H1 (cell line): ENCODE measurements around the gene TM9SF3. TPM values are rescaled to one million over a fixed set of nuclear protein-coding genes. Genes with fewer than 3 reads are reported as not detected.

ENCODE experiments used
- CTCF ChIA-PET: fragments of 300-600 bp; sonication (Branson Sonifier 250); formaldehyde crosslinking; loops from one replicate; lab custom pipeline; 2021; ENCODE audit not compliant: partially characterized antibody; lab: Charles Lee
- POLR2A ChIA-PET: fragments of 300-600 bp; sonication (Branson Sonifier 250); formaldehyde crosslinking; loops from one replicate; lab custom pipeline; 2021; ENCODE audit warnings: inconsistent platforms; ENCODE audit not compliant: partially characterized antibody; lab: Charles Lee
- DNase-seq, 2 experiments: peaks; one replicate each; pipeline versions ENCODE4 v3.0.0 to v3.0.0-alpha.2; 2010 to 2022; ENCODE audit warnings: low spot score in 2 of 2, low read depth in 1 of 2, mixed read lengths in 1 of 2
- FAIRE-seq: peaks from 2 replicates; lab custom pipeline; 2011; peaks lifted over from hg19 to GRCh38; lab: Jason Lieb, UNC
- H2AFZ ChIP-seq: 2 replicates; pipeline ENCODE4 v1.8.1; 2012; ENCODE audit warnings: low read length, inconsistent platforms
- H2AK5ac ChIP-seq: 2 replicates; pipeline ENCODE4 v1.6.1; 2013; ENCODE audit warnings: low read depth, low read length
- H2BK120ac ChIP-seq: replicated peaks from 2 replicates; pipeline ENCODE3; 2013; ENCODE audit warnings: low read depth, low read length, inconsistent platforms
- H2BK12ac ChIP-seq: 2 replicates; pipeline ENCODE4 v1.6.1; 2013; ENCODE audit warnings: low read depth, low read length
- H2BK15ac ChIP-seq: 2 replicates; pipeline ENCODE4 v1.6.1; 2013; ENCODE audit warnings: low read length
- H2BK20ac ChIP-seq: 2 replicates; pipeline ENCODE4 v1.6.1; 2013; ENCODE audit warnings: low read length
- H2BK5ac ChIP-seq: 2 replicates; pipeline ENCODE4 v1.6.1; 2013; ENCODE audit warnings: low read depth, low read length
- H3K14ac ChIP-seq: 2 replicates; pipeline ENCODE4 v1.6.1; 2013; ENCODE audit warnings: inconsistent platforms; ENCODE audit not compliant: insufficient read length
- H3K18ac ChIP-seq: 2 replicates; pipeline ENCODE4 v1.6.1; 2013; ENCODE audit warnings: low read length; ENCODE audit errors: extremely low read depth
- H3K23ac ChIP-seq: 2 replicates; pipeline ENCODE4 v1.6.1; 2013; ENCODE audit warnings: inconsistent platforms; ENCODE audit not compliant: insufficient read length
- H3K23me2 ChIP-seq: 2 replicates; pipeline ENCODE4 v1.6.1; 2013; ENCODE audit warnings: low read depth, low read length
- H3K27ac ChIP-seq: 2 replicates; pipeline ENCODE4 v1.6.1; 2011; ENCODE audit warnings: low read depth, low read length, inconsistent platforms
- H3K27me3 ChIP-seq, 4 experiments: replicated peaks in 1 of 4; 1 replicate in 1 of 4; 2 replicates in 3 of 4; pipeline versions ENCODE4 v1.6.1 to v1.8.1; 2011 to 2013; ENCODE audit warnings: low read length in 3 of 4, mild to moderate bottlenecking in 3 of 4, inconsistent platforms in 2 of 4, mixed read lengths in 2 of 4, moderate library complexity in 1 of 4; ENCODE audit not compliant: control insufficient read depth in 3 of 4, insufficient read depth in 3 of 4; ENCODE audit errors: extremely low read depth in 1 of 4
- H3K36me3 ChIP-seq, 4 experiments: 2 replicates each; pipeline versions ENCODE4 v1.6.1 to v1.8.1; 2011 to 2013; ENCODE audit warnings: mild to moderate bottlenecking in 4 of 4, low read length in 3 of 4, moderate library complexity in 2 of 4, control low read depth in 1 of 4, inconsistent platforms in 1 of 4; ENCODE audit not compliant: insufficient read depth in 4 of 4, control insufficient read depth in 2 of 4
- H3K4ac ChIP-seq: replicated peaks from 2 replicates; pipeline ENCODE3; 2013; ENCODE audit warnings: low read length, low read depth, mixed read lengths, inconsistent platforms; ENCODE audit not compliant: insufficient read length
- H3K4me1 ChIP-seq, 4 experiments: replicated peaks in 1 of 4; 1 replicate in 1 of 4; 2 replicates in 3 of 4; pipeline versions ENCODE4 v1.6.1 to v1.8.1; 2011 to 2013; ENCODE audit warnings: low read length in 3 of 4, inconsistent platforms in 2 of 4, mixed read lengths in 1 of 4; ENCODE audit not compliant: insufficient read depth in 4 of 4, control insufficient read depth in 3 of 4
- H3K4me2 ChIP-seq, 2 experiments: 2 replicates each; pipeline versions ENCODE4 v1.6.1 to v1.8.1; 2011 to 2013; ENCODE audit warnings: low read depth in 2 of 2, low read length in 2 of 2, control low read depth in 1 of 2, inconsistent platforms in 1 of 2, mild to moderate bottlenecking in 1 of 2; ENCODE audit not compliant: insufficient read depth in 1 of 2
- H3K4me3 ChIP-seq, 4 experiments: fragments of 200-600, 300-600 bp in 1 of 4; sonication (generic), shearing (Covaris generic), sonication (Bioruptor Twin) in 1 of 4; 2 replicates each; pipeline versions ENCODE4 v1.5.1 to v1.8.1; 2011 to 2016; ENCODE audit warnings: low read length in 4 of 4, low read depth in 3 of 4, control low read depth in 2 of 4, inconsistent platforms in 2 of 4, mild to moderate bottlenecking in 2 of 4, mixed read lengths in 1 of 4, moderate library complexity in 1 of 4; ENCODE audit not compliant: insufficient read depth in 2 of 4; ENCODE audit errors: extremely low read depth in 1 of 4
- H3K56ac ChIP-seq: replicated peaks from 2 replicates; pipeline ENCODE3; 2013; ENCODE audit warnings: low read depth, mild to moderate bottlenecking, mixed read lengths, low read length, inconsistent platforms; ENCODE audit not compliant: insufficient read length
- H3K79me1 ChIP-seq: 2 replicates; pipeline ENCODE4 v1.6.1; 2013; ENCODE audit warnings: low read depth, low read length, control low read depth
- H3K79me2 ChIP-seq, 2 experiments: 2 replicates each; pipeline versions ENCODE4 v1.6.1 to v1.8.1; 2012 to 2013; ENCODE audit warnings: low read length in 2 of 2, mild to moderate bottlenecking in 2 of 2, inconsistent platforms in 1 of 2; ENCODE audit not compliant: insufficient read depth in 2 of 2, control insufficient read depth in 1 of 2
- H3K9ac ChIP-seq, 4 experiments: replicated peaks in 1 of 4; 1 replicate in 1 of 4; 2 replicates in 3 of 4; pipeline versions ENCODE4 v1.6.1 to v1.8.1; 2011 to 2013; ENCODE audit warnings: low read depth in 3 of 4, low read length in 3 of 4, control low read depth in 2 of 4, mild to moderate bottlenecking in 2 of 4, moderate library complexity in 2 of 4, inconsistent platforms in 1 of 4; ENCODE audit errors: extremely low read depth in 1 of 4
- H3K9me3 ChIP-seq, 2 experiments: 2 replicates each; pipeline versions ENCODE4 v1.6.1 to v1.8.1; 2012 to 2013; ENCODE audit warnings: mild to moderate bottlenecking in 2 of 2, moderate library complexity in 2 of 2, control low read depth in 1 of 2, inconsistent platforms in 1 of 2, low read depth in 1 of 2, low read length in 1 of 2, mixed read lengths in 1 of 2; ENCODE audit not compliant: insufficient read depth in 2 of 2
- H4K20me1 ChIP-seq, 2 experiments: replicated peaks in 1 of 2; 2 replicates each; pipeline versions ENCODE3 to v1.8.1; 2011 to 2013; ENCODE audit warnings: inconsistent platforms in 2 of 2, low read length in 2 of 2, mild to moderate bottlenecking in 1 of 2; ENCODE audit not compliant: insufficient read depth in 2 of 2, control insufficient read depth in 1 of 2
- H4K5ac ChIP-seq: 2 replicates; pipeline ENCODE4 v1.6.1; 2013; ENCODE audit warnings: low read length, low read depth, mixed read lengths, inconsistent platforms; ENCODE audit not compliant: insufficient read length
- H4K8ac ChIP-seq: 2 replicates; pipeline ENCODE4 v1.8.0; 2013; ENCODE audit warnings: mild to moderate bottlenecking, moderate library complexity, low read length, inconsistent platforms; ENCODE audit not compliant: insufficient read depth; ENCODE audit errors: extremely low read depth
- H4K91ac ChIP-seq: replicated peaks from 2 replicates; pipeline ENCODE3; 2013; ENCODE audit warnings: low read length, mixed read lengths, inconsistent platforms; ENCODE audit not compliant: insufficient read length
- CBX8 ChIP-seq: fragments of 300-800, 300-1000 bp; sonication (generic); IDR thresholded peaks from 2 replicates; pipeline ENCODE4 v1.7.1; 2016; ENCODE audit warnings: low read depth, low read length, borderline replicate concordance
- GABPA ChIP-seq: IDR thresholded peaks from 2 replicates; pipeline ENCODE4 v1.6.1; 2011; ENCODE audit warnings: mild to moderate bottlenecking, low read length, moderate library complexity, borderline replicate concordance; ENCODE audit not compliant: insufficient read depth
- HDAC6 ChIP-seq: IDR thresholded peaks from one replicate; pipeline ENCODE4 v1.7.1; 2012; ENCODE audit warnings: low read depth, mild to moderate bottlenecking, inconsistent platforms, low read length, moderate library complexity
- NANOG ChIP-seq: IDR thresholded peaks from 2 replicates; pipeline ENCODE4 v1.6.1; 2011; ENCODE audit warnings: low read length, low read depth, mild to moderate bottlenecking, inconsistent platforms; ENCODE audit not compliant: insufficient read depth, poor library complexity, severe bottlenecking
- NRF1 ChIP-seq: IDR thresholded peaks from 2 replicates; pipeline ENCODE4 v1.6.1; 2011; ENCODE audit warnings: mild to moderate bottlenecking, low read depth, low read length, improper control_type of control experiment
- POLR2AphosphoS5 ChIP-seq: IDR thresholded peaks from 2 replicates; pipeline ENCODE4 v1.6.1; 2011; ENCODE audit warnings: low read depth, low read length
- SIX5 ChIP-seq: IDR thresholded peaks from 2 replicates; pipeline ENCODE4 v1.6.1; 2011; ENCODE audit warnings: mild to moderate bottlenecking, low read depth, low read length
- SRF ChIP-seq: IDR thresholded peaks from 2 replicates; pipeline ENCODE4 v1.6.1; 2011; ENCODE audit warnings: mild to moderate bottlenecking, low read depth, low read length, moderate library complexity
- SUZ12 ChIP-seq: fragments of 200-600 bp; sonication (generic); IDR thresholded peaks from 2 replicates; pipeline ENCODE4 v1.6.1; 2012; ENCODE audit warnings: mild to moderate bottlenecking, inconsistent platforms, low read length, moderate library complexity, mixed read lengths
- TBP ChIP-seq: IDR thresholded peaks from 2 replicates; pipeline ENCODE4 v1.6.1; 2011; ENCODE audit warnings: low read depth, low read length, improper control_type of control experiment
- TEAD4 ChIP-seq: IDR thresholded peaks from 2 replicates; pipeline ENCODE4 v1.6.1; 2012; ENCODE audit warnings: low read depth, low read length, inconsistent platforms, mixed read lengths
- WGBS, 2 experiments: shearing (Covaris generic) in 1 of 2; methylation state at CpG; one replicate each; pipeline versions ENCODE4 v1.1.6 to v1.1.7; 2013 to 2015; ENCODE audit warnings: low lambda C conversion rate in 2 of 2, mixed read lengths in 2 of 2, inconsistent platforms in 1 of 2, low coverage in 1 of 2, missing lambda C conversion rate in 1 of 2; ENCODE audit not compliant: insufficient replicate concordance in 2 of 2, insufficient coverage in 1 of 2, insufficient read length in 1 of 2; ENCODE audit errors: extremely low coverage in 1 of 2, missing lambda C conversion rate in 1 of 2; 5-methylcytosine and 5-hydroxymethylcytosine counted together
- polyA plus RNA-seq, 7 experiments: library from polyadenylated mRNA; depleted of rRNA in 3 of 7; stranded (reverse) in 5 of 7; unstranded in 2 of 7; fragments of >200 nt in 5 of 7; fragments of 200-250 nt in 2 of 7; gene quantifications; 1 replicate in 5 of 7; 2 replicates in 1 of 7; 4 replicates in 1 of 7; pipeline versions ENCODE4 v1.2.1 to v1.2.3, GENCODE V29; 2011 to 2013; ENCODE audit warnings: missing spikeins in 2 of 7, mixed read lengths in 2 of 7
- total RNA-seq: library from RNA; stranded (reverse); fragmentation: NEBNext Ultra II Directional; extraction: Animal tissue kit (Norgen Biotek cat#: 25700); gene quantifications from 2 replicates; pipeline ENCODE4 v1.2.1, GENCODE V29; 2021
- TF ChIP-seq, protein P1 (sequence below): IDR thresholded peaks from 2 replicates; pipeline ENCODE4 v1.6.1; 2012; ENCODE audit warnings: inconsistent platforms

The TM9SF3 gene
- total and polyA plus RNA-seq, 2 of the 8 experiments (the other 6 are each of a cell fraction or from before 2014, with no cell fraction given) = 123 to 127 TPM

DNA sequence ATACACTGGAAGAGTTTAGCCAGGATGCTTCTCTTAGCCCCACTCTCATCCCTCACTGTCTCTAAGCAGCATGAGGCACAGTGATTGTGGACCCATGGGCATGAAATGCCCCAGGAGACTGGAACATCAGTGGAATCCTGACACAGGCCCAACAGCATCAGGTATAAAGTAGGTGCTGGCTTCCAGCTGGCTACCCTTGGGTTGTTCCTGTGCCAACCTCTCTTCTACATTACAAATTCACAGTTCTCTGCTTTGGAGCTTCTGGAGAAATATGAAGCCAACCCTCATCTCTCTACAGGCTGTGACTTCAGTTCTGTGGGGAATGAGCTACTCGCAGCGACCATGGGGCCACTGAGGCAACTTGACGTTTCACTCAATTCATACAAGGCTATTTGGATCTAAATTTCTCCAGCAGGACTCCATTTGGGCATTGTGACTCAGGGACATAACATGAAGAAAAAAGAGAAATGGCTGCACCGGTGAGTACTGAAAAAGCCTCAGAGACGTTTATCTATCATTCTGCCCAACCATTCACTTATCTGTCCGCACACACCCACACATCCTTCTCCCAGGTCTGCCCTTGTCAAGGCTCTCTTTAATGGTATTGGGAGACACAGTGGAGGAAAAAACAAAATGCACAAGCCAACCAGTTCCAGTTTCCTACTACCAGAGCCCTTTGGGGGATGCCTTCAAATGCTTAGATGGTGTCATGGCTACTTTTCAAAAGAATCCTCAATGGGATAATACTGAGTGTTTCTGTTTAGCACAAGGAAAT is 35.4 kb upstream of the TM9SF3 start:
- FAIRE-seq (no peak), DNase-seq (no peak)
- H4K8ac ChIP-seq = no peak overlapping the region
- no peak overlapping the region for H4K5ac ChIP-seq
- no peak overlapping the region for H3K4me2 ChIP-seq
- H3K23ac ChIP-seq = no peak overlapping the region
- no peak overlapping the region for H3K56ac ChIP-seq
- no peaks in the 10 kb centered on the region for H3K79me2 ChIP-seq
- WGBS, 2 experiments = 92% methylated on average over 6 of the region's 6 CpGs; no CpG with 5 or more reads in 1 of the 2 experiments
- H2BK120ac ChIP-seq = no peak overlapping the region
- H4K91ac ChIP-seq = no peak overlapping the region
- no peaks in the 10 kb centered on the region for H4K20me1 ChIP-seq
- no peak overlapping the region for H2BK5ac ChIP-seq
- no peak overlapping the region for H2AFZ ChIP-seq
- H3K4me1 ChIP-seq = peaks cover 0 to 4% (median 0%) of the 10 kb centered on the region in 4 experiments; a peak in 1 of 7 replicates
- no peaks in the 10 kb centered on the region for H3K23me2 ChIP-seq
- no peaks in the 10 kb centered on the region for H3K36me3 ChIP-seq
- no peaks in the 10 kb centered on the region for H3K27me3 ChIP-seq
- H3K18ac ChIP-seq = no peak overlapping the region
- no peaks in the 10 kb centered on the region for H3K79me1 ChIP-seq
- ChIA-PET POLR2A (no interaction called here), CTCF (interaction anchor here (2.4 to 2.7 kb wide), 2 partner anchors 16 to 19 kb away, joined by 6 read pairs; no protein-coding TSS in a partner anchor)
- no peak overlapping the region for H2AK5ac ChIP-seq
- no peak overlapping the region for H2BK15ac ChIP-seq
- no peak overlapping the region for H3K14ac ChIP-seq
- no peak overlapping the region for H3K9ac ChIP-seq
- H3K4me3 ChIP-seq = no peak overlapping the region
- H2BK12ac ChIP-seq = no peak overlapping the region
- no peak overlapping the region for H3K27ac ChIP-seq
- no peaks in the 10 kb centered on the region for H3K9me3 ChIP-seq
- H2BK20ac ChIP-seq = no peak overlapping the region
- no peak overlapping the region for H3K4ac ChIP-seq
- no peak for TF ChIP-seq HDAC6
- TF ChIP-seq TBP = no peak
- TF ChIP-seq, protein P1, sequence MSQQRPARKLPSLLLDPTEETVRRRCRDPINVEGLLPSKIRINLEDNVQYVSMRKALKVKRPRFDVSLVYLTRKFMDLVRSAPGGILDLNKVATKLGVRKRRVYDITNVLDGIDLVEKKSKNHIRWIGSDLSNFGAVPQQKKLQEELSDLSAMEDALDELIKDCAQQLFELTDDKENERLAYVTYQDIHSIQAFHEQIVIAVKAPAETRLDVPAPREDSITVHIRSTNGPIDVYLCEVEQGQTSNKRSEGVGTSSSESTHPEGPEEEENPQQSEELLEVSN = no peak
- no peak for TF ChIP-seq NRF1
- TF ChIP-seq POLR2AphosphoS5 = no peak
- no peak for TF ChIP-seq CBX8
- no peak for TF ChIP-seq SUZ12
- no peak for TF ChIP-seq GABPA
- TF ChIP-seq SIX5 = no peak
- TF ChIP-seq TEAD4 = no peak
- no peak for TF ChIP-seq SRF
- TF ChIP-seq NANOG = no peak
